Measurements from ENCODE around the gene ACACA.

The ACACA gene

GRCh38 chr17:37123941-37124820 lies 282.5 kb downstream of the ACACA start:
- peak; percentile 67 for DNase-seq

DNA sequence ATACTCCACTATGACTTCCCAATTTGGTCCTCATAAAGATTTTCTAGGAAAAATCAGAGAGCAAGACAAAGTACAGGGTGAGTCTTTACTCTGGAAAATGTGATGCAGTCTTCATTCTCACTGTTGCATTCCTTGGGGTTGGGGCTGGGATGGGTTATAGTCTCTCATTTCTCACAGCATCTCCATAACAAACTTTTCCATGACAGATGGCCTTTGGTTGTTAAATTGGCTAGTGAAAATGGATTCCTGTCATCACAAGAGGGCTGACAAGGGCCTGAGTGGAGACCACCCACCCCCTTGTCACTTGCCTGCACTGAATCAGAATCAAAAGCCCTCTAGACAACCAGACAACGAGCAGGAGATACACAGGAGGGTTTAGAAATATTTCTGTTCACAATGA lies 283.2 kb downstream of the ACACA start:
- DNase-seq: no peak

DNA sequence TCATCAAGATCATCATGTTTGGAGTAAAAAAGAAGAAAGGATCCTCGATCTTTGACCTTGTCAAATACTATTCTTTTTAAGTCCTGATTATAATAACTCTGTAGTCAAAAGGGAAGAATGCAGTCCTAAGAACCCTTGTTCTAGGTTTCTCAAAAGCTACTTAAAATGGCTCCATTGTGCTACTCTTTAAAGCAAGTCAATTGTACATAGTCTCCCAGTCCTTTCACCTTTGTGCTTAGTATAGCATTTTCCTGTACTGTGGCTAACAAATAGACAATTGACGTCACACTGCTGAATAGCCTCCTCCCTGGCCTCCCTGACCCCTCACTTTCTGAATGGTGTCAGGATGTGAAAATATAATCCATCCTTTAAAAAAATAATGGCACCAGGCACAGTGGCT lies 285.0 kb downstream of the ACACA start:
- DNase-seq: no peak

DNA sequence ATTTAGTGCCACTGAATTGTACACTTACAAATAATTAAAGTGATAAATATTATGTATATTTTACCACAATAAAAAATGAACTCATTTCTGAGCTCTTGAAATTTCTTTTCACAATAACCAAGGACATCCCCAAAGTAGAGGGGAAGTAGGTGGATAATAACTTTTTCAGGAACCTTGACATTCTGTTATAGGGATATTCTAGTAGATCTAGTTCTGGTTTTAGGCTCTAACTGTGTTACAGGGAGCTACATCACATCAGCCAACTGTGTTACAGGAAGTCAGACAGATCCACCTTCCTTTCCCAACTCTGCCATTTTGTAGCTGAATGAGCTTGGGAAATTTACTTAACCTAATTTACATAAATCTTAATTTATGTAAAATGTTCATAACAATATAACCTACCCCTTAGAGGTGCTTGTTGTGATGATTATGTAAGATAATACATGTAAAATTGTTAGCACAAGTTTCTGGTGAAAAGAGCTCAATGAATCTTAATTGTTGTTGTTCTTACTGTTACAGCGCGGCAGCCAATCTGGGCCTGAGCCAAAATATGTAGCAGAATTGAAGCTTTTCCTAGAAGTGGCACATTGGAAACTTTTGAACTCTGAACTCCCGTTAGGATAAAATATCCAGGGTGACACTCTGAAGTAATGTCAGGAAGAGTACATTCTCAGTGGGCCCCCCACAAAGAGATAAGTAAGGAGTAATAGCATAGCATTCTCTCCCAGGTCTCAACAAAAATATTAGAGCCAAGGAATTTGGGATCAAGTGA lies 288.1 kb downstream of the ACACA start:
- DNase-seq: peak; percentile 6

- peak; percentile 15 for DNase-seq
Observed at GRCh38 chr17:37117373-37118142, 289.1 kb downstream of the ACACA start.

DNA sequence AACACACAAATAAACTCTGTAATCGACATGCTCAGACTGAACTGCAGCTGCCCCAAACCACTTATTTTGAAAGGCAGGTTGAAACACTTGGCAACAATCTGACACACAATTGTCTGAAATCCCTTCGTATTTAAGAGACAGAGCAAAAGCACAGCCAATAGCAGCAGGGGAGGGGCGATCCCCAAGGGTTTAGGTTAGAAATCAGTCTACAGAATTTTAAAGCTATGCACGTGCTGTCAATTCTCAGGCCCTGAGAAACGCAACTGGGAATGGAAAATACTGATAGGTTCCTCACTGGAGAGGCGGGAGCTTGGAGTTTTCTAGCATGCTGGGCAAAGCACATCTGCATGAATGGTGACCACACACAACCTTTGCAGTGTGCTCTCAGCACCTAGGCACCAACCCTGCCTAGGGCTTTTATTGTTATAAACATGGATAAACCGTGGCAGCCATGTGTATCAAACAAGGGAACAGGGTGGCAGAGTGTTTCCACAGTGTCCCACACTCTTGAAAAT lies 289.9 kb downstream of the ACACA start:
- DNase-seq: no peak

DNA sequence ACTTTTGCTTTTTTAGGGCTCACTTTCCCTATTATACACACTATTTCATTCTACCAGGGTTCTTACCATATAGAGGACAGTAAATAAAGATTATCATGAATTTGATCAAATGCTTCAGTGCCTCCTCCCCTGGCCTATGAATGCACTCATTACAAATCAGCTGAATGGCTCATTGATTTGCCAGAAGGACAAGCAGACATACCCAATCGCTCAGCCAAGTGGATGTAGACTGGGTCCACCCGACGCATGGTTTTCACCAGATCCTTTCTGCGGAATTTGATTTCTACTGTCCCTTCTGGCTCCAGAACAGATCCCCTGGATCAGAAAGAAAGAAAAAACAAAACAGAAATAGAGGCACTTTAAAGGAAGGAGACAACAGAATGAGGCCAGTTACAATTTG lies 295.3 kb downstream of the ACACA start:
- DNase-seq: no peak

- DNase-seq: no peak
Observed at GRCh38 chr17:37110746-37111145, 295.9 kb downstream of the ACACA start.

DNA sequence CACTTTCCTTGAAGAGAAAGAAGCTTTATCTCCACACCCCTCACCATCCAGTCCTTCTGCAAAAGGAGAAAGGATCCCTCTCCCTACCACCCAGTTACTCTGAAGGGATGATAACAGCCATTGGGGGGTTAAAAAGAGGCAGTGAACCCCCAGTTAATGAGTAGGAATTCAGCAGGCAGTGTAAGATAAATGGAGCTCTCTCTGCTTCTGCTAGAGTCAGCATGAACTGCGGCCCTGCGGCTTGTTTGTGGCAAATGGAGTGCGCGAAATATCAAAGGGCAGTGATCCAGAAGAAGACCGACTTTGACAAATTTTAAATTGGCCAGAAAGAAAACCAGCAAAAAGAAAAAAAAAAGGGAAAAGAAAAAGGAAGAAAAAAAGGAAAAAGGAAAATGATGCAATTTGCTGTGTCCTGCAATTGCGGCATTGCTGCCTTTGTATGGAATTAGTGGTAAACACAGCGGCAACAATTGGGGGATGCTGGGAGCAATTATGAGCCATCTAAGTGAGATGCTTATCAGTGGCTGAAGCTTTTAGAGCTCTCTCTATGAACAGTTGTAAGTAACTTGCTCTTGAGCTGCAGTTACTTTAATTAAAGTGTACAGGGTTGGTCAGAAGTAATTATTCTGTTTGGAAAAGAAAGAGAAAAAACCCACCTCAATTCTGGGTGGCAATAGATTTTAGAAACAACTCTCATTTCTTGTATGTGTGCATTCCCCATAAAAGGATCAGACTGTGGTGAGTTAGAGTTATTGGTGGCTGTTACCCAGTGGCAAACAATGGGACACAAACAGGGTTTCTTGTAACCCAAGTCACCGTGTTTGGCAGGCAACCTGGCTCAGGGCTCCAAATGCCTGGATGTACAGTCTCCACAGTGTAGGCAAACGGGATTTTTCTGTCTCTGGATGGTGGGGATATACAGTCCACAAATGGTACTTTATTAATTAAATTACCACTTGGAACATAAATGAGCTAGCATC lies 296.6 kb downstream of the ACACA start:
- DNase-seq: no peak

DNA sequence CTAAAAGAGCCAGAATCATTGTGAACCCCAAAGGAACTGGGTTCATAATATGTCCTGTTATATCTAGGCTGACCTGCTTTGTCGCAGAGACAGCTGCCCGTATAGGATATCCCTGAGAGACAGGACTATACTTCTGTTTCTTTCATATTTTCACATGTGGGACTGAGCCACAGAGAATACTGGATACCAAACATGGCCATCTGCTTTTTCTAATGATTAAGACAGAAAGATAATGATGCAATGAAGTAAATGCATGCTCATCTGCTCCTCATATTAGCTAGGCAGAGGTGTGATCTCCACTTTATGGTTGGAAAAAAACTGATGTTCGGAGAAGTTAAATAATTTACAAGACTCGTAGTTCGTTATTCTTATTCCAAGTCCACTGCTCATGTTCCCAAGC lies 297.5 kb downstream of the ACACA start:
- DNase-seq: no peak

DNA sequence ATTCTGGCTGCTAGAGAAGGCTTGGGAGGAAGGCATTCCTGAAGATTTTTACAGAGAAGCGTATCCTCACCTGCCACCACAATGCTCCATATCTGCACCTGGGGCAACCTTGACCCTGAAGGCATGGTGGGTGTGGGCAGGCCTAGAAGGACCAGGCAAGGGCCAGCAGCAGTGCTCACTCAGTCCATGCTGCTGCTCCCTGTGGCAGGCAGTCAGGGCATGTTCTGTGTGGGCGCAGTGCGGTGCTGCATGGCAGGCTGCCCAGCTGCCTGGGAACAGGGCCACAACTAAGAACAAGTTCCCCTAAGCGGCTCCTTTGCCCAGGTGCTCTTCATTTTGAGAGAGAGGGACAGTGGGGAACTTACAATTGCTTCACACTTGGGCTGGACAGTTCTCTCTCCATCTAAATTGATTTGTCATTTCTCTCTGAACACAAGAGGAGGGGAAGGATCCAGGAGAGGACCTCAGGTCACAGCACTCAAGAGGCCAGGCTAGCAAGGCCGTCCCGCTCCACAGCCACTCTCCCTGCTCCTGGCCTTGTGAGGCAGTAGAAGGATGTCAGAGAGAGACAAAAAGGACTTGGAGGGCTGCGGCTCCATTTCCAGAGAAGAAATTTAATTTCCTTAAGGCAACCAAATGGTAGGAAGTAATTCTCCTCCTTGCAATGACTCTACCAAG lies 299.1 kb downstream of the ACACA start:
- DNase-seq: no peak

GRCh38 chr17:37106049-37106448 lies 300.6 kb downstream of the ACACA start:
- DNase-seq: no peak

DNA sequence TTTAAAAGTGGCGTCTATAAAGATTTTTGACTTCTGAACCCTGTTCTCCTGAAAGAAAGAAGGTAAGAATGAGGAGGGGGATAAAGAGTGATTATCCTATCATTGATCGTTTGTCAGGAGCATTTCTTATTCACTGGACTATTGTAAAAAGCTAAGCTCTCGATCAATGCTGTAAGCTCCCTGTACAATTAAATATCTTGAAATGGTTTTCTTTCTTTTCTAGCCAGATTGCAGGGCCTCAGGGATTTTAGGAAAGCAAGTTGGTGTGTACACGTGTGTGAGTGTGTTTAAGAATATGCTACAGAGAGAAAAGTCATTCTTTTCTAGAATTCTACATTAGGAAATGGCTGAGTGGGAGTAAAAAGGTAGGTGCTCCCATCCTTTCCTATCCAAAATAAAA lies 303.4 kb downstream of the ACACA start:
- no peak for DNase-seq

GRCh38 chr17:37101306-37101705 lies 305.3 kb downstream of the ACACA start:
- no peak for DNase-seq

- DNase-seq: peak; percentile 54
Observed at GRCh38 chr17:37100231-37100630, 306.4 kb downstream of the ACACA start.

- no peak for DNase-seq
Observed at GRCh38 chr17:37098910-37099664, 307.5 kb downstream of the ACACA start.

- no peak for DNase-seq
Observed at GRCh38 chr17:37098152-37098551, 308.5 kb downstream of the ACACA start.

DNA sequence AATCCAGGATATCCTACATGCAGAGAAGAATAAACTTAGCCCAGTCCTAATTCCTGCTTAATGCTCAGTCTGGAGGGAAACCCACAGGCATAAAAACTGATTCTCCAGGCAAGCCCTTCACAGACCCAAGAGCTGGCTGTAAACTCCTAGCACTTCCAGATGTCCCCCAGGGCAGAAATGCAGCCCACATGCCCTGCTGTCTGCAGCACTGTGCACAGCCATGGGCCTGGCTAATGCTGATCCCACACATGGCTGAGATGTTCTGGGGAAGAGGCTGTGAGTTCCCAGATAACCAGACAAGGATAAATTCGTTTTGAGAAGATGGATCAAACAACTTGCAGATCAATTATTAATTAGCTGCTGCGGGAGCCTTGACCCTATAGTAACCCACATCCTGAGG lies 309.5 kb downstream of the ACACA start:
- DNase-seq: no peak

GRCh38 chr17:37096071-37096470 lies 310.6 kb downstream of the ACACA start:
- no peak for DNase-seq

DNA sequence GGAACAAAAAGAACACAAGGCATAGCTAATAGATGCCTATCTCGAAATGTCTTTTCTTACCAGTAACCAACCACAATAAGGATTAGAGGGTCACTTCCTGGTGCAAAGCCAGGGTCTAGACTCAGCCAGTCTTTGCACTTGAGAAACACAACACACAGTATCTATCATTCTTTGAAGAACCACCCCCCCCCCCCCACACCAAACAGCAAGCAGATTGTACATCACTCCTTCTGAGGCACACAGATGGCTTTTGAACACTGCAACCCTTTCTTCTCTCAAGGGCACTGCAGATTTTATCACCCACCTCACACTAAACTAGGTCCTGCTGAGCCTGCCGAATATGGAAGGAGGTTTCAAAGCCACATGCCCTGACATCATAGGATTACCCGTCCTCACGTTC lies 312.2 kb downstream of the ACACA start:
- DNase-seq: no peak

- DNase-seq: no peak
Observed at GRCh38 chr17:37092701-37093100, 313.9 kb downstream of the ACACA start.

Measured in suppressor macrophage treated with lipopolysaccharide for 4 hours (primary cell).